GM19023 (cell line): ENCODE data around the gene ADAM8.
A peak's percentile ranks its signal among the peaks of the same experiment; 100 is the strongest.
"Not testable (repeated sequence)": the region's sequence is repeated elsewhere in the genome, so short reads cannot be mapped to it uniquely, and the experiment has no call there.

Source experiments
- ATAC-seq: cut with Tn5 transposase; IDR thresholded peaks from one replicate; pipeline ENCODE4 v1.9.1; 2021; ENCODE audit warnings: mild to moderate bottlenecking, moderate library complexity; ENCODE audit not compliant: unreplicated experiment

Gene ADAM8

DNA sequence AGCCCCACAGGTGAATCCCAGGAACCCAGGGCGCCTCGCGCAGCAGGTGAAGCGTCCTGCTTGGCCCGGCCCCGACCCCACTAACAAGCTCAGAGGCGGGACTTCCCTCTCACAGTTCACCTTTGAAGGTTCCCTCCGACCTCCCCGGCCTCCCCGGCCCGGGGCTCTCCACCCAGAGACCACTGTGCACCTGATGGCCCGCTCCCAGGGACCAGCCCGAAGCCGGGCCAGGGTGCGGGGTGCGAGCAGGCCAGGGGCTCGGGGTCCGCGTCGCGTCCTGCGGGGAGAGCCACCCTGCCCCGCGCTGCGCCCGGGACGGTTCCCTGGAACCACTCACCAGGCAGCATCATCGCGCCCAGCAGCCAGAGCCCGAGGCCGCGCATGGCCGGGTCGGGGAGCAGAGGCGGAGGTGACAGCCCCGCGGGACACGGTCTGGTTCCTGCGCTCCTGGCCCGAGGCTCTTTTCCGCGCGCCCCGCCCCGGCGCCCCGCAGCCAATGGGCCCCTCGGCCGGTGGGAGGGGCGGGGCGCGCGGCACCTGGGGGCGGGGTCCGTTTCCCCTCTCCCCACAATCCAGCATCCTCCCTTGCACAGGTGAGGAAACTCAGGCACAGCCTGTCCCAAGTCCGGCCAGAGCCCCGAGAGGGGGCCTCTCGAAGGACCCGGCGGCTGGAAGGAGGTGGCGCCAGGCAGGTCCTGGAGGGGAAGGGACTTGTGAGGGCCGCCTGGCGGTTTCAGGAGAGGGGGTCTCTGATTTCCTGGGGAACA, at the start of gene ADAM8:
Gene ADAM8 (minus strand): TSS at position 434 of the 767 bp plus-strand sequence. CDS start 51 bp downstream, at position 383.
- peak; percentile 45 for ATAC-seq

DNA sequence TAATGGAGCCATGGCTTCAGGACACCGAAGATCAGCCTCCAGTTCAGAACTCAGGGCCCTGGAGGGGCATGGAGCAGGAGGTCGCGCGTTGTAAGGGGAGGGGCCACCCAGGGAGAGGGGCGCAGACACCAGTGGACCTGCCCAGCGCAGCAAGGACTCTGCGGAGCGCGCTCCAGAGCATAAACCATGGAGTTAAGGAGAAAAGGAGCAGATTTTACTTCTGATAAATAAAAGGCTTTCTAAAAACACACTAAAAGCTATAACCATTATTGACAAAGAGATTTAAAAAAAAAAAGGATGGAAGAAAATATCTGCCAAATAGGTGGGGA, 49.5 kb upstream of the ADAM8 start:
- ATAC-seq, result no peak

DNA sequence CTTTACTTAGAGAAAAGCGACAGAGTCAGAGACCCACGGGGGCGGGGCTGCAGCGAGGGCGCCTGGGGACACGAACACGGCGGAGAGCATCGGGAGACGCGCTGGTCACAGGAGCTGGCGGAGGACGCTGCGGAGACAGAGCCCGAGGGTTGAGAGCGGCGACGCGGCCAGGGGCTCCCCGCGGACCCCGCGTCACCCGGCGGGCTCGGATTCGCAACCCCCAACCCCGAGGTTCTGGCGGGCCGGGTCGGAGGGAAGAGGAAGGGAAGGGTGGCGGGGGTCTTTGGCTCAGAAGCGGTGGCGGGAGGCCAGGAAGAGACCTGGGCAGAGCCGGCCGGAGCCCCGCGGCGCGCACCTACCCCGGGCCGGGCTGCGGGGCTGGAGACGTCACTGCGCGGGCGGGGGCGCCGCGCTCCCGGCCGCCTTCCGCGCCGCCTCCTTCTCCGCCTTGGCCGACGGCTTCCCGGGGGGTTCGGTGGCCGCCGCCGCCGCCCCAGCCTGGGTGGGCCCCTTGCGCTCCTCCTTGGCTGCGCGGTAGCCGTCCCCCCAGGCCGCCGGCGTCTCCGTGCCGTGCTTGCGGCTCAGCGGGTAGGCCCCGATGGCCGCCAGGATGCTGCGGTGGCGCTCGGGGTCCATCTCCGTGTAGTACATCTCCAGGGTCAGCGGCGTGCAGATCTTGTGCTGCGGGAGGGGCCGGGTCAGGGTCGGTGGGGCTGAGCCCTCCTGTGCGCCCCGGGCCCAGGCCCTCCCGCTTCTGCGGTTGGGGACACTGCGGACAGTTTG, 49.0 kb upstream of the ADAM8 start:
- no peak for ATAC-seq

DNA sequence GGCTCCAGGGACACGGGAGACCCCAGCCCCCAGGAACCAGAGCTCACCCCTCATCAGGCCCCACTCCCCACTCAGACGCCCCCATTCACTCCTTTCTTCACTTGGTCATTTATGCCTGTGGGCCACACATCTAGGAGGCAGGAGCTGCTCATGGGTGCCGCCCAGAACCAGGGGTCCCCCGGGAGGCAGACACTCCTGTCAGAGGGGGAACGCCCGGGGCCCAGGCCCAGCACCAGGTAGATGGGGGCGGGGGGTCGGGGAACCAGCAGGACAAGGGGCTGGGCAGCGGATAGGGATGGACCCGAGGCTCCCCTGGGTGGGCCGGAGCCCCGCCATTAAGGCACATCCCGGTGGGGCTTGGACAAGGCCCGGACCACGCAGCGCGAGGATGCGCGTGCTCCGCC, 48.2 kb upstream of the ADAM8 start:
- no peak for ATAC-seq

DNA sequence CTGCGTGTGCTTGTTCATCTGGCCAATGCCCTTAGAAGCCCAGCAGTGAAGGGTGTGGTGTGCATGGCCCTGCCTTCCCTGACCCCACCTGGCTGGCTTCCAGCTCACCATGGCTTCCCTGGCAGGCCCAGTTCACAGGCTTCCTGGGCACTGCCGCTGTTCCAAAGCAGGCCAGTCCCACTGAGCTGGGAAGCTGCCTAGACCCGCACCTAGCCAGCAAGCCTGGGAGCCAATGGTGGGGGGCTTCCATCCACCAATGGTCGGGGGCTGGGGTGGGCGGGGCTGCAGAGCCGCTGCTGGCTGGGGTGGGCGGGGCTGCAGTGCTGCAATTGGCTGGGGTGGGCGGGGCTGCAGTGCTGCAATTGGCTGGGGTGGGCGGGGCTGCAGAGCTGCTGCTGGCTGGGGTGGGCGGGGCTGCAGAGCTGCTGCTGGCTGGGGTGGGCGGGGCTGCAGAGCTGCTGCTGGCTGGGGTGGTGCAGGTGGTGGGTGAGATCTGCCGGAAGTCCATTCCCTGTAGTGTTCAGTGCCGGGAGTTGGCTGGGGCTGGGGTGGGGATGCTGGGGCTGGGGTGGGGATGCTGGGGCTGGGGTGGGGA, 47.6 kb upstream of the ADAM8 start:
- ATAC-seq, result no peak

DNA sequence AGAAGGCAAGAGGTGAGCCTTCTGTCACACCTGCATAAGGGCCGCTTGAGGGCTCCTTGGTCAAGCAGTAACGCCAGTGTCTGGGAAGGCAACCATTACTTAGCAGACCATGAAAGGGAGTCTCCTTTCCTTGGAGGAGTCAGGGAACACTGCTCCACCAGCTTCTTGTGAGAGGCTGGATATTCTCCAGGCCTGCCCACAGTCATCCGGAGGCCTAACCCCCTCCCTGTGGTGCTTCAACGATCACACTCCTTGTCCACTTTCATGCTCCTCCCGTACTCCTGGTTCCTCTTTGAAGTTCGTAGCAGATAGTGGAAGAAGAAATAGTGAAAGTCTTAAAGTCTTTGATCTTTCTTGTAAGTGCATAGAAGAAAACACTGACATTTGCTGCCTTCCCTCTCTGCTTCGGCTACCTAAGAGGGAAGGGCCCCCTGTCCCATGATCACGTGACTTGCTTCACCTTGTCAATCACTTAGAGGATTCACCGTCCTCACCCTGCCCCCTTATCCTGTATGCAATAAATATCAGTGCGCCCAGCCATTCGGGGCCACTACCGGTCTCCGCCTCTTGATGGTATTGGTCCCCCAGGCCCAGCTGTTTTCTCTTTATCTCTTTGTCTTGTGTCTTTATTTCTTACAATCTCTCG, 45.5 kb upstream of the ADAM8 start:
- not testable (repeated sequence) for ATAC-seq

DNA sequence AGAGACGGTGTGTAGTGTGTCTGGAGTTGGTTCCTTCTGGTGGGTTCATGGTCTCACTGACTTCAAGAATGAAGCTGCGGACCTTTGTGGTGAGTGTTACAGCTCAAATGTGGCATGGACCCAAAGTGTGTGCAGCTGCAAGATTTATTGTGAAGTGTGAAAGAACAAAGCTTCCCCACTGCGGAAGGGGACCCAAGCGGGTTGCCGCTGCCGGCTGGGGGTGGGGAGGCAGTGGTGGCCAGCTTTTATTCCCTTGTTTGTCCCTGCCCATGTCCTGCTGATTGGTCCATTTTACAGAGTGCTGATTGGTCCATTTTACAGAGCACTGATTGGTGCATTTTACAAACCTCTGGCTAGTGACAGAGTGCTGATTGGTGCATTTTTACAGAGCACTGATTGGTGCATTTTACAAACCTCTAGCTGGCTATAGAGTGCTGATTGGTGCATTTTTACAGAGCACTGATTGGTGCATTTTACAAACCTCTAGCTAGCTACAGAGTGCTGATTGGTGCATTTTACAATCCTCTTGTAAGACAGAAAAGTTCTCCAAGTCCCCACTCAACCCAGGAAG, 44.3 kb upstream of the ADAM8 start:
- not testable (repeated sequence) for ATAC-seq

DNA sequence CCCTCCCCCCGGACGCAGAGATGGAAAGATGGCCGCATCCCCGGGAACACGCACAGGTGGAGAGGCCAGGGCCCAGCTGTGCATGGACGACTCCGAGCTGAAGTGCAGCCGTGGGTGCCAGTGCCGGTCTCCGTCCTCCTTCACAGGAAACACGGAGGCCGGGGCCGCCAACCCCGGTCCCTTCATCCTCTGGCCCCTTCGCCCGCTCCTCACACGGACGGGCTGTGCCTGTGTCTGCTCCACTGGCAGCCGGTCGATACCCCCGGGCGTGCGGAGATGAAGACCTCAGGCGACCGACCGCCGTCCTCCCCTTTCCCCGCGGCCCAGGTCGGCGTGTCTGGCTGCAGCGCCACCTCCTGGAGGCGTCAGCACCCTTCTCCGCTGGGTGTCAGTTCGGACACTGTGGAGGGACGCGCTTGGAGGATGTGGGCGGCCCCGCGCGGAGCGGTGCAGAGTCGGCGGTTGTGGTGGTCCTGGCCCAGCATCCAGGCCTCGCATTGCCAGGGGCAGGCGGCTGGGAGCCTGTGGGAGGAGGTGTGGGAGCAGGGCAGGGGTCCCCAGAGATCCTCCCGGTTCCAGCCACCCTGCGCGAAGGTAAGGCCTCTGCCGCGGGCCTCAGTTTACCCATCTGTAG, 41.9 kb upstream of the ADAM8 start:
- peak; percentile 67 for ATAC-seq

DNA sequence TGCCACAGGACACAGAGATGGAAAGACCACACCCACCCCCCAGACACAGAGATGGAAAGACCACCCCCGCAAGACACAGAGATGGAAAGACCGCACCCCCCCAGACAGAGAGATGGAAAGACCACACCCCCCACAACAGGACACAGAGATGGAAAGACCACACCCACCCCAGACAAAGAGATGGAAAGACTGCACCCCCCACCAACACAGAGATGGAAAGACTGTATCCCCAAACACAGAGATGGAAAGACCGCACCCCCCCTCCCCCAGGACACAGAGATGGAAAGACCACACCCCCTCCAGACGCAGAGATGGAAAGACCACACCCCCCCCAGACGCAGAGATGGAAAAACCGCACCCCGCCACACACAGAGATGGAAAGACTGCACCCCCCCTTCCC, 40.1 kb upstream of the ADAM8 start:
- no peak for ATAC-seq

DNA sequence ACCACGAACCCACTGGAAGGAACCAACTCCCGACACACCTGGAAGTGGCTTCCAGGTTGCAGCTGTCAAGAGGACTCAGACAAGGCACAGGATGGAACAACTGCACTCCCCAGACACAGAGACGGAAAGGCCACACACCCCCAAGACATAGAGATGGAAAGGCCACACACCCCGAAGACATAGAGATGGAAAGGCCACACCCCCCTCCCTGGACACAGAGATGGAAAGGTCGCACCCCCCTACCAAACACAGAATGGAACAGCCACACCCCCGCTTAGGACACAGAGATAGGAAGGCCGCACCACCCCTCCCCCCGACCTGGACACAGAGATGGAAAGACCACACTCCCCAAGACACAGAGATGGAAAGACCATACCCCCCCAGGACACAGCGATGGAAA, 39.6 kb upstream of the ADAM8 start:
- no peak for ATAC-seq

DNA sequence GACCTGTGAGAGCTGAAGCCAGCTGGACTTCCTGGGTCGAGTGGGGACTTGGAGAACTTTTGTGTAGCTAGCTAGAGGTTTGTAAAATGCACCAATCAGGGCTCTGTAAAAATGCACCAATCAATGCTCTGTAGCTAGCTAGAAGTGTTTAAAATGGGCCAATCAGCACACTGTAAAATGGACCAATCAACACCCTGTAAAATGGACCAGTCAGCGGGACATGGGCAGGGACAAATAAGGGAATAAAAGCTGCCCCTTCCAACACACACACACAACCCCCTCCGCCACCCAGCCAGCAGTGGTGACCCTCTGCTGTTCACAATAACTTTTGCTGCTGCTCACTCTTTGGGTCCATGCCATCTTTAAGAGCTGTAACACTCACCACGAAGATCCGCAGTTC, 39.2 kb upstream of the ADAM8 start:
- no peak for ATAC-seq

DNA sequence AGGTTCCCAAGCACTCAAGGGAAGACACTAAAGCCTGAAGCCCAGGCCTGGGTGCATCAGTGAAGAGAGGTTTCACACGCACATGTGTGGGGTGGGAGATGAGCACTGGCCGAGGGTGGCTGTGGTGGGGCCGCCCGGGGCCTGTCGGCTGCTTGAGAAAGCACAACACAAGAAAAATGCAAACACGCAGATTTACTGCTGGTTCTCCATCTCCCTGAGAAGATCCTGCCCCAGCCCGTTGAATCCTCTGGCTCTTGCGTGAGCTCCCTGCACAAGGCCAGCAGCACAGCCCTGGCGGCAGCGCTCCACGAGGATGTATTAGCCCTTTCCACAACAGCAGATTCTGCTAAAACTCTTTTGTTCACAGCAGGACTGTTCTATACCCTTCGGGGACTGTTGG, 38.2 kb upstream of the ADAM8 start:
- ATAC-seq, result no peak

DNA sequence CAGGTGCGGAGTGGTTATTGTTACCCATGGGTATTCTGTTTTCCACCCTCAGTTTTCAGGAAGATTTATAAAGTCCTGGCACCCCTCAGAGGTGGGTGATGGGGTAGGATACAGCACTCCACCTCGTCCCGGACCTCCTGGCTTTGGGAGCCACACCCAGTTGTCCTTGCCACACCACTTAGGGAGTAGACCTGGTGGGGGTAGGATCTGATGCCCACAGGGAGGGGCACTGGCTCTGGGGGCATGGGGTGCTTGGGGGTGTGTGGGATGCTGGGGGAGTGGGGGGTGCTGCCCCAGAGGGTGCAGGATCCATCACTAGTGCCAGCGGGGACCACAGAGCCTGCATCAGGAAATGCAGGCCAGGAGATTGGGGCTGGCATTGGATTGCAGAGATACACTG, 36.5 kb upstream of the ADAM8 start:
- no peak for ATAC-seq

DNA sequence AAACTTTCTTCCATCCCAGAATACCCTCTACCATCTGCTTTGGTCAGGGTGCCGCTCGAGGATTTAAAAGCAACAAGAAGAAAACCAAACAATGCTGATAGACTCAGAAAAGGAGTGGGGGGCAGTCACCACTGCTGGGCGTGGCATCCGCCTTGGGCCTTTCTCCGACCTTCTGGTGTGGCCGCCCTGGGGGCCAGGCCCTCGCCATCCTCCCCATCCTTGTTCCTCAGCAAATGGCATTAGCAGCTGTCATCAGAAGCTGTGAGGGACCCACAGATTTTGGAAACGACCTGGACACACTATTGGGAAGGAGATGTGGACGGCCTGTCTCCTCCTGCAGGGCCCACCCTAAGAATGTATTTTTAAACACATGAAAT, 36.1 kb upstream of the ADAM8 start:
- ATAC-seq, result no peak

DNA sequence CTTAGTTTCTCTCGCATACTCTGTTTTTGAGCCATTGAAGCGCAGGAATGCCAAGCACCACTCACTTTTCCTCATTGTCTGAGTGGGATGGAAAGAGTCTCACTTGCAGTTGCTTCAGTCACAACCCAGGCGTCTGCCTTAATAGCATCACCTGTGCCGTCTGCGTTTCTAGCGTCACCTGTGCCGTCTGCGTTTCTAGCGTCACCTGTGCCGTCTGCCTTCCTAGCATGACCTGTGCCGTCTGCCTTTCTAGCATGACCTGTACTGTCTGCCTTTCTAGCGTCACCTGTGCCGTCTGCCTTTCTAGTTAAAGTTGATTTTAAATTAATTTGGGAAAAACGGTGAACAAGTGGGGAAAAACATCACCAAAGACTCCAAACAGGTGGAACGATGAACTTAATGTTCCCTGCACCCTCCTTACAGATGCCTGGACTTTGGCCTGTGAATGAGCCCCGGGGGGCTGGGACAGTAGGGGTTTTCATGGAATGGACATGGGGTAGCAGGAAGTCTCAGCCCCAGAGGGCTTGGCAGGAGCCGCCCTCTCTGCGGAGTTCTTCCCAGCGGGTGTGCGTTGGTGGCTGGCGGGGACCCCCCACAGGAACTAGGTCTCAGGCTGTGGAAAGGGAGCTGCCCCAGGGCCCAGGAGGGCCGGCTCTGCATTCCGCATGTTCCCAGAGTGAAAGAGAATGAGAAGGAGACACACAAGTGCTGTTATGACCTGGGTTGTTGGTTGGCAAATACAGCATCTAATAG, 35.5 kb upstream of the ADAM8 start:
- no peak for ATAC-seq

DNA sequence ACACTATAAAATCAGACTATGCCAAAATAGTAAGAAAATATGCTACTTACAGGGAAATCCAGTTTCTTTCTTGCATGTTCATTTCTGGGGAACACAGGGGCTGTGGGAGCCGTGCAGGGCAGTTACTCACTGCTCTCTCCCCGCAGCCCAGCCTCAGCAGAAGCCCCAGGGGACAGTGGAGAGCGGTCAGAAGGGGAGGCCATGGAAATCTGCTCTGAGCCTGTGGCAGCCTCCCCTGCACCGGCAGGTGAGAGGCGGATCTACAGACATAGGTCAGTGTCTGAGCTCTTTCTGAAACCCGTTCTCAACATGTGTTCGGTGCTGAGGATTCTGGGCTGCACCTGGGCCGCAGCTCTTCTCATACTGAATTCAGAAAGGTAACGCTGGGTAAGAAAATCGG, 34.9 kb upstream of the ADAM8 start:
- ATAC-seq, result no peak

DNA sequence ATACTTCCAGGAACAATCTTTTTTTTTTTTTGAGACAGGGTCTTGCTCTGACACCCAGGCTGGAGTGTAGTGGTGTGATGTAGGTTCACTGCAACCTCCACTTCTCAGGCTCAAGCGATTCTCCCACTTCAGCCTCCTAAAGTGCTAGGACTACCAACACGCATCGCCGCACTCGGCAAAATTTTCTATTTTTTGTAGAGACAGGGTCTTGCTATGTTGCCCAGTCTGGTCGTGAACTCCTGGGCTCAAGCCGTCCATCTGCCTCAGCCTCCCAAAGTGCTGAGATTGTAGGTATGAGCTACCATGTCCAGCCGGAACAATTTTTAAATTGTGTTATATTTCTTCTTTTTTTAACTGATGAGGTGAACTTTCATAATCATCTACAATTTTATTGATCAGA, 34.1 kb upstream of the ADAM8 start:
- no peak for ATAC-seq

DNA sequence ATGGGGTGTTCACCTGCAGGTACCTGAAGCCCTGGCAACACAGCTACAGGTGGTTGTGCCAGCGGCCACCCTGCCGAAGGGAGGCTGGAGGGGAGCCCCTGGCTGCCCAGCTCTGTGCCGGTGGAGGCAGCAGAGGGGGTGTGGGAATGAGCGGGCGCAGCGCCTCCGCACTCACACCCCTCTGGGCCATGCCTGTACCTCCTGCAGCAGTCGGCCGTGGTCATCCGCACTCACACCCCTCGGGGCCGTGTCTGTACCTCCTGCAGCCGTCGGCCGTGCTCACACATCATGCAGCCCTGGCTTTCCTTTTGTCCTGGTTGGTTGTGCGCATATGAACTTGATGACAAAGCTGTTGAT, 33.7 kb upstream of the ADAM8 start:
- no peak for ATAC-seq

DNA sequence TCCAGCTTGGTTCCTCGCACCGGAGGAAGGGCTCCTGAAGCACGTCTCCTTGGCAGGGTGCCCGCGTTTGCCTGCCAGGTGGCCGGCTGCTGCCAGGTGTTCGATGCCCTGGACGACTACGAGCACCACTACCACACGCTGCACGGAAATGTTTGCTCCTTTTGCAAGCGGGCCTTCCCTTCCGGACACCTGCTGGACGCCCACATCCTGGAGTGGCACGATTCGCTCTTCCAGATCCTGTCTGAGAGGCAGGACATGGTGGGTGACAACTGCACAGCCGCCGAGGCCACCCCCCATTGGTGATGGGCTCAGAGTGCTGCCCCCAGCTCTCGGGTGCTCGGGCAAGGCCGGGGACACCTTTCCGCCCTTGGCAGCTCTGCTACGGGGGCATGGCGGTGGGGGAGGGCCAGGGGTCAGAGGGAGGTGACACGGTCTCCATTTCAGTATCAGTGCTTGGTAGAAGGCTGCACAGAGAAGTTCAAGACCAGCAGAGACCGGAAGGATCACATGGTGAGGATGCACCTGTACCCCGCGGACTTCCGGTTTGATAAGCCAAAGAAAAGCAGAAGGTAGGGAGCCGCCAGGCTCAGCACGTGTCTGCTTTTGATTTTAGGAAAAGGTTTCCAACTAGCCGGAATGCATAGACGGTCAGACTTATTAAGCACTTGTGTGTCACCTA, 33.2 kb upstream of the ADAM8 start:
- no peak for ATAC-seq
